Measurements from ENCODE around the gene NCK2.

- no peak for TF ChIP-seq SPI1 (IDR thresholded peaks at IDR 0.05; ENCODE audit: low read depth, low read length)
- no peak for TF ChIP-seq POLR2A (IDR thresholded peaks at IDR 0.05; ENCODE audit: low read depth, low read length)
- no peak for TF ChIP-seq POLR2AphosphoS5 (IDR thresholded peaks at IDR 0.05; ENCODE audit: low read depth, low read length)
- TF ChIP-seq TAF1 (IDR thresholded peaks at IDR 0.05; ENCODE audit: low read depth, low read length) = no peak
These were observed 128.6 kb downstream of the NCK2 start for GRCh38 chr2:105873281-105873680.

Measured in GM12891 (cell line).